HCT116 (cell line): Measurements from ENCODE around the gene FNDC3A. TPM values are rescaled to one million over a fixed set of nuclear protein-coding genes. Genes with fewer than 3 reads are reported as not detected.

Experiments
- ATAC-seq: fragments of 200-7000 bp; cut with Tn5 transposase; 2 replicates; pipeline ENCODE4 v1.9.1; 2020; ENCODE audit warnings: mild to moderate bottlenecking, moderate library complexity
- BruUV-seq: library from RNA; stranded (reverse); fragments of 400-500 nt; replicated peaks from 2 replicates; lab custom pipeline; 2021; lab: Mats Ljungman, UMichigan
- CTCF ChIA-PET: fragments of 300-600 bp; sonication (Branson Sonifier 250); formaldehyde crosslinking; loops from one replicate; lab custom pipeline; 2021; ENCODE audit warnings: antibody characterized with exemption; lab: Charles Lee
- POLR2A ChIA-PET: fragments of 300-600, 350-600 bp; sonication (Branson Sonifier 250); formaldehyde crosslinking; loops from one replicate; lab custom pipeline; 2021; ENCODE audit warnings: antibody characterized with exemption; lab: Charles Lee
- RAD21 ChIA-PET, 2 experiments: fragments of 300-600 bp; sonication (Branson Sonifier 250); formaldehyde crosslinking; loops; one replicate each; lab custom pipeline; 2023; ENCODE audit warnings: low total read pairs in 2 of 2; ENCODE audit not compliant: uncharacterized antibody in 2 of 2, unreplicated experiment in 2 of 2, low non-redundant PET in 1 of 2; lab: Charles Lee
- DNase-seq: peaks from one replicate; pipeline ENCODE4 v3.0.0-alpha.2; 2010; ENCODE audit warnings: low read depth, low spot score
- H2AFZ ChIP-seq: fragments of 200-600 bp; shearing (Covaris generic), sonication (generic); 2 replicates; pipeline ENCODE4 v1.6.1; 2017; ENCODE audit warnings: low read depth, mixed run types, mixed read lengths, antibody characterized with exemption, low read length; ENCODE audit not compliant: poor library complexity, severe bottlenecking
- H3K27ac ChIP-seq: 2 replicates; pipeline ENCODE4 v1.5.1; 2012; ENCODE audit warnings: low read depth, low read length
- H3K27me3 ChIP-seq: fragments of 200-600 bp; sonication (generic); 2 replicates; pipeline ENCODE4 v1.6.1; 2016; ENCODE audit warnings: mixed run types, low read length, mixed read lengths; ENCODE audit not compliant: insufficient read depth
- H3K36me3 ChIP-seq, 2 experiments: fragments of 200-500 bp in 1 of 2; fragments of 200-600 bp in 1 of 2; sonication (Bioruptor generic) in 1 of 2; sonication (generic) in 1 of 2; 2 replicates each; pipeline versions ENCODE4 v1.5.1 to v1.6.1; 2014 to 2016; ENCODE audit warnings: low read length in 2 of 2, inconsistent platforms in 1 of 2, mixed read lengths in 1 of 2, mixed run types in 1 of 2; ENCODE audit not compliant: insufficient read depth in 2 of 2, control insufficient read depth in 1 of 2
- H3K4me1 ChIP-seq, 2 experiments: fragments of 200-600 bp in 1 of 2; sonication (generic) in 1 of 2; 2 replicates each; pipeline versions ENCODE4 v1.5.1 to v1.6.1; 2012 to 2017; ENCODE audit warnings: low read length in 2 of 2, inconsistent platforms in 1 of 2, mild to moderate bottlenecking in 1 of 2, mixed read lengths in 1 of 2, mixed run types in 1 of 2, moderate library complexity in 1 of 2; ENCODE audit not compliant: insufficient read depth in 2 of 2, control insufficient read depth in 1 of 2
- H3K4me2 ChIP-seq: fragments of 200-600 bp; sonication (generic); 2 replicates; pipeline ENCODE4 v1.6.1; 2017; ENCODE audit warnings: mixed run types, low read length, mixed read lengths
- H3K4me3 ChIP-seq, 2 experiments: fragments of 200-600 bp in 1 of 2; sonication (generic) in 1 of 2; replicated peaks in 1 of 2; 2 replicates each; pipeline ENCODE4 v1.5.1; 2011 to 2016; ENCODE audit warnings: low read length in 2 of 2, control low read depth in 1 of 2, low read depth in 1 of 2, mild to moderate bottlenecking in 1 of 2, mixed read lengths in 1 of 2, mixed run types in 1 of 2
- H3K79me2 ChIP-seq: fragments of 200-600 bp; sonication (generic); 2 replicates; pipeline ENCODE4 v1.6.1; 2017; ENCODE audit warnings: mild to moderate bottlenecking, mixed run types, low read length, moderate library complexity, mixed read lengths; ENCODE audit not compliant: insufficient read depth
- H3K9ac ChIP-seq: fragments of 200-600 bp; sonication (generic); 2 replicates; pipeline ENCODE4 v1.6.1; 2016; ENCODE audit warnings: low read length, mixed read lengths
- H3K9me2 ChIP-seq: fragments of 200-600 bp; sonication (generic), shearing (Covaris generic); 2 replicates; pipeline ENCODE4 v1.6.1; 2017; ENCODE audit warnings: mixed run types, mild to moderate bottlenecking, moderate library complexity; ENCODE audit not compliant: insufficient read depth
- H3K9me3 ChIP-seq, 2 experiments: fragments of 200-500 bp in 1 of 2; fragments of 200-600 bp in 1 of 2; sonication (Bioruptor generic) in 1 of 2; sonication (generic) in 1 of 2; 2 replicates each; pipeline ENCODE4 v1.6.1; 2014 to 2017; ENCODE audit warnings: low read length in 2 of 2, mixed read lengths in 2 of 2, inconsistent platforms in 1 of 2, low read depth in 1 of 2, mild to moderate bottlenecking in 1 of 2, mixed run types in 1 of 2, moderate library complexity in 1 of 2; ENCODE audit not compliant: control insufficient read depth in 1 of 2, insufficient read depth in 1 of 2
- H4K20me1 ChIP-seq: fragments of 200-600 bp; sonication (generic), shearing (Covaris generic); 2 replicates; pipeline ENCODE4 v1.6.1; 2017; ENCODE audit warnings: mixed run types, mild to moderate bottlenecking, moderate library complexity; ENCODE audit not compliant: insufficient read depth
- CEBPB ChIP-seq: IDR thresholded peaks from 2 replicates; pipeline ENCODE4 v1.6.1; 2012; ENCODE audit warnings: low read depth
- JUND ChIP-seq: IDR thresholded peaks from 2 replicates; pipeline ENCODE4 v1.6.1; 2012
- POLR2A ChIP-seq: IDR thresholded peaks from 2 replicates; pipeline ENCODE4 v1.7.0; 2011; ENCODE audit warnings: borderline replicate concordance; ENCODE audit not compliant: insufficient read depth, insufficient read length; ENCODE audit errors: extremely low read depth
- POLR2AphosphoS5 ChIP-seq: IDR thresholded peaks from 2 replicates; pipeline ENCODE4 v1.6.1; 2011; ENCODE audit warnings: mild to moderate bottlenecking, low read depth, low read length, moderate library complexity
- RAD21 ChIP-seq: IDR thresholded peaks from 2 replicates; pipeline ENCODE4 v1.6.1; 2012; ENCODE audit warnings: low read depth, mild to moderate bottlenecking
- SRF ChIP-seq: IDR thresholded peaks from 2 replicates; pipeline ENCODE4 v1.6.1; 2012; ENCODE audit warnings: low read depth
- YY1 ChIP-seq: IDR thresholded peaks from 2 replicates; pipeline ENCODE4 v1.6.1; 2011; ENCODE audit warnings: low read length, low read depth, moderate library complexity, mild to moderate bottlenecking; ENCODE audit not compliant: insufficient replicate concordance; ENCODE audit errors: extremely low read depth
- ZFX ChIP-seq: fragments of 450-650 bp; IDR thresholded peaks from 2 replicates; pipeline ENCODE4 v1.6.1; 2017
- ZNF274 ChIP-seq: fragments of 200-500 bp; sonication (Bioruptor generic); IDR thresholded peaks from 2 replicates; pipeline ENCODE4 v1.6.1; 2014; ENCODE audit warnings: mild to moderate bottlenecking, low read depth, low read length, inconsistent platforms
- intact Hi-C: fragments of 100-400 bp; cut with micrococcal nuclease; formaldehyde crosslinking; loops from 2 replicates; pipeline ENCODE4 v1.10.0; 2022
- total RNA-seq: library from RNA; stranded (reverse); gene quantifications from one replicate; pipeline ENCODE4 v1.2.1, GENCODE V29; 2021; ENCODE audit not compliant: unreplicated experiment
- TF ChIP-seq, protein P1 (sequence below): IDR thresholded peaks from 2 replicates; pipeline ENCODE4 v1.6.1; 2012
- TF ChIP-seq, protein P2 (sequence below): IDR thresholded peaks from 2 replicates; pipeline ENCODE4 v1.6.1; 2012; ENCODE audit warnings: low read depth
- TF ChIP-seq, protein P3 (sequence below): IDR thresholded peaks from 2 replicates; pipeline ENCODE4 v1.6.1; 2011; ENCODE audit warnings: mild to moderate bottlenecking, low read length, moderate library complexity; ENCODE audit not compliant: insufficient replicate concordance; ENCODE audit errors: extremely low read depth

The FNDC3A gene
- total RNA-seq, 1 experiment from 2014 or later, result 30.5 TPM

DNA sequence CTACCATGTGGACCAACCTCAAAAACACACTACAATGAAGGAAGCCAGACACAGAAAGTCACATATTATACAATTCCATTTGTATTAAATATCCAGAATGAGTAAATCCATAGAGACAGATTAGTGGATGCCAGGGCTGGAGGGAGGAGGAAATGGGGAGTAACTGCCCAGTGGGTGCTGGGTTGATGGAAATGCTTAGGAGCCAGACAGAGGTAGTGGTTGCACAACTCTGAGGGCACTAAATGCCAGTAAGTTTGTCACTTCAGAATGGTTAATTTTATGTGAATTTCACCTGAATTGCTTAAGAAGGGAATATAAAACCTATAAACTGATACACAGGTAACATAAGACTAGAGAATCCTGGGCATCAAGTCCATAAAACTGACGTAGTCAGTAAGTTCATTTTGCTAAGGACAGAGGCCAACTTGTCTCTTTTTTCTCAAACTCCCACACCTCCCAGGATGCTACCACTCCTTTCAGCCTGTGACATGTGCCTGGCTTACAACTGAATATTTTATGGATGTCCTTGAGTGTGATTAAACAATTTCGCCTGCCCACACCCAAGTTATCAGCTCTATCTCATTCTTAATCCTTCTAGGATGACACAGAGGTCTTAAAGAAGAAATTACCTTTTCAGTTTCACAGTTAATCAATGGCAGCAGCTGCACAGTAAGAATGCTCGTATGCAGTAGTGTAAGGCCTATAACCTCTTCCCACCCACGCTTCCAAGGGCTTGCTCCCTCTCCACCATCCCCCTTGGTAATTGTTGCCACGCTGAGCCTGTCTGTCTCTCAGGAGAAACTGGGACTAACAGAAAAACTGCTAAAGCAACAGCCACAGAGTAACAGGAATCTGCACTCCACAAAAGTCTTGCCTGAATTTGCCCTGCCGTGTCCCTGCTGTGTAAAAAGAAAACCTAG lies 238.5 kb downstream of the FNDC3A start:
- Histone ChIP-seq H3K9ac (no peak overlapping the region), H3K4me1 (peaks cover 3 to 9% of the 10 kb centered on the region in 2 experiments; a peak in 3 of 4 replicates), H4K20me1 (no peaks in the 10 kb centered on the region), H3K9me2 (no peaks in the 10 kb centered on the region), H2AFZ (no peak overlapping the region), H3K27ac (no peak overlapping the region), H3K9me3 (no peaks in the 10 kb centered on the region), H3K36me3 (no peaks in the 10 kb centered on the region), H3K4me2 (peak overlapping the region; percentile 18; the same call in 1 of the 2 replicates), H3K79me2 (no peaks in the 10 kb centered on the region), H3K27me3 (no peaks in the 10 kb centered on the region), H3K4me3 (no peak overlapping the region)
- ChIA-PET POLR2A (no interaction called here), RAD21 (no interaction called here), CTCF (interaction anchor here (1.0 kb wide), 1 partner anchor 393 kb away, joined by 4 read pairs; no protein-coding TSS in a partner anchor)
- ATAC-seq, result 0 out of 2 replicates have a peak, but pooled peaks have one; percentile 4
- BruUV-seq, result no TSS peak
- DNase-seq, result no peak
- intact Hi-C loops, result no loop called here
- TF ChIP-seq, protein P1, sequence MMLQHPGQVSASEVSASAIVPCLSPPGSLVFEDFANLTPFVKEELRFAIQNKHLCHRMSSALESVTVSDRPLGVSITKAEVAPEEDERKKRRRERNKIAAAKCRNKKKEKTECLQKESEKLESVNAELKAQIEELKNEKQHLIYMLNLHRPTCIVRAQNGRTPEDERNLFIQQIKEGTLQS, result no peak
- TF ChIP-seq CEBPB (no peak), POLR2A (no peak), JUND (no peak), POLR2AphosphoS5 (no peak), RAD21 (no peak), YY1 (no peak), SRF (no peak), ZNF274 (no peak), ZFX (no peak)
- TF ChIP-seq, protein P2, sequence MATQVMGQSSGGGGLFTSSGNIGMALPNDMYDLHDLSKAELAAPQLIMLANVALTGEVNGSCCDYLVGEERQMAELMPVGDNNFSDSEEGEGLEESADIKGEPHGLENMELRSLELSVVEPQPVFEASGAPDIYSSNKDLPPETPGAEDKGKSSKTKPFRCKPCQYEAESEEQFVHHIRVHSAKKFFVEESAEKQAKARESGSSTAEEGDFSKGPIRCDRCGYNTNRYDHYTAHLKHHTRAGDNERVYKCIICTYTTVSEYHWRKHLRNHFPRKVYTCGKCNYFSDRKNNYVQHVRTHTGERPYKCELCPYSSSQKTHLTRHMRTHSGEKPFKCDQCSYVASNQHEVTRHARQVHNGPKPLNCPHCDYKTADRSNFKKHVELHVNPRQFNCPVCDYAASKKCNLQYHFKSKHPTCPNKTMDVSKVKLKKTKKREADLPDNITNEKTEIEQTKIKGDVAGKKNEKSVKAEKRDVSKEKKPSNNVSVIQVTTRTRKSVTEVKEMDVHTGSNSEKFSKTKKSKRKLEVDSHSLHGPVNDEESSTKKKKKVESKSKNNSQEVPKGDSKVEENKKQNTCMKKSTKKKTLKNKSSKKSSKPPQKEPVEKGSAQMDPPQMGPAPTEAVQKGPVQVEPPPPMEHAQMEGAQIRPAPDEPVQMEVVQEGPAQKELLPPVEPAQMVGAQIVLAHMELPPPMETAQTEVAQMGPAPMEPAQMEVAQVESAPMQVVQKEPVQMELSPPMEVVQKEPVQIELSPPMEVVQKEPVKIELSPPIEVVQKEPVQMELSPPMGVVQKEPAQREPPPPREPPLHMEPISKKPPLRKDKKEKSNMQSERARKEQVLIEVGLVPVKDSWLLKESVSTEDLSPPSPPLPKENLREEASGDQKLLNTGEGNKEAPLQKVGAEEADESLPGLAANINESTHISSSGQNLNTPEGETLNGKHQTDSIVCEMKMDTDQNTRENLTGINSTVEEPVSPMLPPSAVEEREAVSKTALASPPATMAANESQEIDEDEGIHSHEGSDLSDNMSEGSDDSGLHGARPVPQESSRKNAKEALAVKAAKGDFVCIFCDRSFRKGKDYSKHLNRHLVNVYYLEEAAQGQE, result no peak
- TF ChIP-seq, protein P3, sequence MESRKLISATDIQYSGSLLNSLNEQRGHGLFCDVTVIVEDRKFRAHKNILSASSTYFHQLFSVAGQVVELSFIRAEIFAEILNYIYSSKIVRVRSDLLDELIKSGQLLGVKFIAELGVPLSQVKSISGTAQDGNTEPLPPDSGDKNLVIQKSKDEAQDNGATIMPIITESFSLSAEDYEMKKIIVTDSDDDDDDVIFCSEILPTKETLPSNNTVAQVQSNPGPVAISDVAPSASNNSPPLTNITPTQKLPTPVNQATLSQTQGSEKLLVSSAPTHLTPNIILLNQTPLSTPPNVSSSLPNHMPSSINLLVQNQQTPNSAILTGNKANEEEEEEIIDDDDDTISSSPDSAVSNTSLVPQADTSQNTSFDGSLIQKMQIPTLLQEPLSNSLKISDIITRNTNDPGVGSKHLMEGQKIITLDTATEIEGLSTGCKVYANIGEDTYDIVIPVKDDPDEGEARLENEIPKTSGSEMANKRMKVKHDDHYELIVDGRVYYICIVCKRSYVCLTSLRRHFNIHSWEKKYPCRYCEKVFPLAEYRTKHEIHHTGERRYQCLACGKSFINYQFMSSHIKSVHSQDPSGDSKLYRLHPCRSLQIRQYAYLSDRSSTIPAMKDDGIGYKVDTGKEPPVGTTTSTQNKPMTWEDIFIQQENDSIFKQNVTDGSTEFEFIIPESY, result no peak
- TF ChIP-seq, all 23 proteins: peak for 0
